Activated CD4-positive, alpha-beta T cell treated with anti-CD3 and anti-CD28 coated beads for 36 hours (primary cell): ENCODE results near the gene PASD1. TPM values are rescaled to one million over a fixed set of nuclear protein-coding genes. Genes with fewer than 3 reads are reported as not detected.
"Not testable (repeated sequence)": the region's sequence is repeated elsewhere in the genome, so short reads cannot be mapped to it uniquely, and the experiment has no call there.

Experiments used
- ATAC-seq: fragments of 200-7000 bp; cut with Tn5 transposase; one replicate; pipeline ENCODE4 v1.10.0; 2021; ENCODE audit warnings: mild to moderate bottlenecking, moderate library complexity
- CTCF ChIA-PET: fragments of 350-600 bp; sonication (Branson Sonifier 250); formaldehyde crosslinking; loops from one replicate; lab custom pipeline; 2021; ENCODE audit warnings: antibody characterized with exemption; lab: Charles Lee
- POLR2A ChIA-PET: fragments of 350-600 bp; sonication (Branson Sonifier 250); formaldehyde crosslinking; loops from one replicate; lab custom pipeline; 2021; ENCODE audit warnings: antibody characterized with exemption, inconsistent platforms; lab: Charles Lee
- DNase-seq: peaks from one replicate; pipeline ENCODE4 v3.0.0-alpha.2; 2020
- H3K27ac Mint-ChIP-seq: one replicate; pipeline ENCODE4 v1.8.0; 2021; ENCODE audit warnings: mixed read lengths
- H3K27me3 Mint-ChIP-seq: one replicate; pipeline ENCODE4 v1.8.0; 2021; ENCODE audit warnings: mixed read lengths
- H3K36me3 Mint-ChIP-seq: one replicate; pipeline ENCODE4 v1.8.0; 2021; ENCODE audit warnings: low read depth, mixed read lengths
- H3K4me1 Mint-ChIP-seq: one replicate; pipeline ENCODE4 v1.8.0; 2021; ENCODE audit warnings: mixed read lengths
- H3K4me3 Mint-ChIP-seq: one replicate; pipeline ENCODE4 v1.8.0; 2021; ENCODE audit warnings: mild to moderate bottlenecking, moderate library complexity, mixed read lengths
- H3K9me3 Mint-ChIP-seq: one replicate; pipeline ENCODE4 v1.8.0; 2021; ENCODE audit warnings: low read depth, mixed read lengths
- intact Hi-C, 2 experiments: fragments of 100-400 bp; cut with DNase I in 1 of 2; cut with micrococcal nuclease in 1 of 2; formaldehyde crosslinking; loops; one replicate each; pipeline versions ENCODE4 v1.14.2 to v1.15.1; 2022 to 2024; cut with DNase I, micrococcal nuclease
- total RNA-seq, 2 experiments: library from RNA; stranded (reverse); gene quantifications; one replicate each; pipeline ENCODE4 v1.2.3, GENCODE V29; 2021

PASD1 gene, protein sequence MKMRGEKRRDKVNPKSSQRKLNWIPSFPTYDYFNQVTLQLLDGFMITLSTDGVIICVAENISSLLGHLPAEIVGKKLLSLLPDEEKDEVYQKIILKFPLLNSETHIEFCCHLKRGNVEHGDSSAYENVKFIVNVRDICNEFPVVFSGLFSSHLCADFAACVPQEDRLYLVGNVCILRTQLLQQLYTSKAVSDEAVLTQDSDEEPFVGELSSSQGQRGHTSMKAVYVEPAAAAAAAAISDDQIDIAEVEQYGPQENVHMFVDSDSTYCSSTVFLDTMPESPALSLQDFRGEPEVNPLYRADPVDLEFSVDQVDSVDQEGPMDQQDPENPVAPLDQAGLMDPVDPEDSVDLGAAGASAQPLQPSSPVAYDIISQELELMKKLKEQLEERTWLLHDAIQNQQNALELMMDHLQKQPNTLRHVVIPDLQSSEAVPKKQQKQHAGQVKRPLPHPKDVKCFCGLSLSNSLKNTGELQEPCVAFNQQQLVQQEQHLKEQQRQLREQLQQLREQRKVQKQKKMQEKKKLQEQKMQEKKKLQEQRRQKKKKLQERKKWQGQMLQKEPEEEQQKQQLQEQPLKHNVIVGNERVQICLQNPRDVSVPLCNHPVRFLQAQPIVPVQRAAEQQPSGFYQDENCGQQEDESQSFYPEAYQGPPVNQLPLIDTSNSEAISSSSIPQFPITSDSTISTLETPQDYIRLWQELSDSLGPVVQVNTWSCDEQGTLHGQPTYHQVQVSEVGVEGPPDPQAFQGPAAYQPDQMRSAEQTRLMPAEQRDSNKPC
- not detected for total RNA-seq

- ATAC-seq = no peak
- Mint-ChIP-seq H3K36me3 (no peaks in the 10 kb centered on the region), H3K27ac (no peak within 1 kb of the TSS), H3K27me3 (no peaks in the 10 kb centered on the region), H3K4me3 (no peak within 1 kb of the TSS), H3K9me3 (no peaks in the 10 kb centered on the region), H3K4me1 (no peaks in the 10 kb centered on the region)
- intact Hi-C loops = no loop called here
- POLR2A ChIA-PET = no interaction called here
- DNase-seq = no peak
- CTCF ChIA-PET = no interaction called here
These were observed at the start of gene PASD1 for GRCh38 chrX:151563449-151563848. Gene PASD1, plus strand, starts transcription at chrX:151563675. Its CDS starts 37,879 bp downstream, at chrX:151601554.

- ATAC-seq (no peak), DNase-seq (no peak)
- H3K27me3 Mint-ChIP-seq = no peaks in the 10 kb centered on the region
- no peaks in the 10 kb centered on the region for H3K4me1 Mint-ChIP-seq
- intact Hi-C loops = no loop called here
- no peak overlapping the region for H3K4me3 Mint-ChIP-seq
- POLR2A ChIA-PET = no interaction called here
- no peak overlapping the region for H3K27ac Mint-ChIP-seq
- H3K36me3 Mint-ChIP-seq = no peaks in the 10 kb centered on the region
- CTCF ChIA-PET = no interaction called here
- H3K9me3 Mint-ChIP-seq = no peaks in the 10 kb centered on the region
These were observed 48.2 kb upstream of the PASD1 start for GRCh38 chrX:151515237-151515636.

GRCh38 chrX:151516538-151517187 lies 46.8 kb upstream of the PASD1 start:
- no peak overlapping the region for H3K27ac Mint-ChIP-seq
- ChIA-PET POLR2A (no interaction called here), CTCF (no interaction called here)
- H3K36me3 Mint-ChIP-seq = no peaks in the 10 kb centered on the region
- intact Hi-C loops = no loop called here
- ATAC-seq (no peak), DNase-seq (no peak)
- no peaks in the 10 kb centered on the region for H3K4me1 Mint-ChIP-seq
- H3K4me3 Mint-ChIP-seq = no peak overlapping the region
- H3K9me3 Mint-ChIP-seq = no peaks in the 10 kb centered on the region
- no peaks in the 10 kb centered on the region for H3K27me3 Mint-ChIP-seq

DNA sequence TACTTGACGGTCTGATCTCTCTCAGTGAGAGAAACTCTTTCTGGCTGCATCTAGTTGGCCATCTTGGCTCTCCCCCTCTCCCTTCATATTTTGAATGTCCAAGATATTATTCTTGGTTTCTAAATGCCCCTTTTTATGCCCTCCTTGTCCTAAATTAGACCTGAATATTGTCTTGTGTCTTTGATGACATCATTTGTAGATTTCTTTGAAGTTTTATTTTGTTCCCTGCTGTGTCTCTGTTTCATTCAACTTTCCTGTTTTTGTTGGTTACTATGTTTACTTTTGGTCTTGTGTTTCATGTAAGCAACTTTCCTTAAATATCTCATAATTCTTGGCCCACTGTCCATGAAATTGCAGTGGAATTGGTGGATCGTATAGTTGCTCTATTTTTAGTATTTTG lies 46.1 kb upstream of the PASD1 start:
- DNase-seq = no peak
- Mint-ChIP-seq H3K9me3 (no peaks in the 10 kb centered on the region), H3K4me1 (no peaks in the 10 kb centered on the region), H3K27me3 (no peaks in the 10 kb centered on the region), H3K36me3 (no peaks in the 10 kb centered on the region), H3K27ac (no peak overlapping the region), H3K4me3 (no peak overlapping the region)
- CTCF ChIA-PET = no interaction called here
- no peak for ATAC-seq
- POLR2A ChIA-PET = no interaction called here
- intact Hi-C loops = no loop called here

GRCh38 chrX:151523351-151523750 lies 40.1 kb upstream of the PASD1 start:
- H3K9me3 Mint-ChIP-seq = no peaks in the 10 kb centered on the region
- DNase-seq (no peak), ATAC-seq (no peak)
- intact Hi-C loops = no loop called here
- peaks cover 6% of the 10 kb centered on the region for H3K27me3 Mint-ChIP-seq
- H3K36me3 Mint-ChIP-seq = no peaks in the 10 kb centered on the region
- no peak overlapping the region for H3K27ac Mint-ChIP-seq
- H3K4me3 Mint-ChIP-seq = no peak overlapping the region
- CTCF ChIA-PET = no interaction called here
- POLR2A ChIA-PET = no interaction called here
- H3K4me1 Mint-ChIP-seq = no peaks in the 10 kb centered on the region

DNA sequence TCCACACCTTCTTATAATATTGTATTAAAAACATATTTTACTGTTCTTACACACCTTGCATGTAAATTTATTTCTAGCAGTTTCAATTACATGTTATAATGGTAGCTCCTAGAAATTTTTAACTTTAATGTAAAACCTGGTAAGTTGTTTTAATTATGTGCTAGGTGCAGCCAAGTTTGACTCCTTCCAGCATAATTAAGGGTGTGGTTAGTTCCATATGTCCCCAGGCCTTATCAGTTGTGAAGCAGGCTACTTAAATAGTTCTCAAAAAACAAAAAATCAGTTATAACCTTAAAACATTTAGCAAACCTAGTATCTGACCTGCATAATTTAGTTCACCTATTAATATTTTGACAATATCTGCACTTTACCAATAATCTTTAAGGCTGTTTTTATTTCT lies 26.9 kb upstream of the PASD1 start:
- Mint-ChIP-seq H3K4me3 (no peak overlapping the region), H3K27me3 (peaks cover 4% of the 10 kb centered on the region), H3K4me1 (no peaks in the 10 kb centered on the region), H3K27ac (no peak overlapping the region), H3K36me3 (no peaks in the 10 kb centered on the region), H3K9me3 (no peaks in the 10 kb centered on the region)
- ChIA-PET CTCF (no interaction called here), POLR2A (no interaction called here)
- DNase-seq = no peak
- no peak for ATAC-seq
- intact Hi-C loops = no loop called here

DNA sequence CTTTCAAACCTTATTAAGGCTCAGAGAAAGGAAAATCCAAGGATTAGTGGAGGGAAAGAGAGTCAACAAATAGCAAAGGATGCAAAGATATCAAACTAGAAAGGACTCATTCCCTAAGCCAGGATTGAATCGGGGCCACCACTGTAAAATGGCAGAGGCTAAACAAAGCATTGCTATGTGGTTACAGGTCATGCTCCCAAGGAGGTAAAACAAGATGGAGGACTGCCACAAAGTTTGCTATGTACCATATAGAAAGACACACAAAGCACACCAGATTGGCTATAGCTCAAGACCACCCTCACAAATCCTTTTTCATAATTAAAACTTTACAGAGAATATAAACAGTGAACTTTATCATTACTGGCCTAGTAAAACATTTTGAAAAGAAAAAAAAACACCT lies 25.9 kb upstream of the PASD1 start:
- H3K4me1 Mint-ChIP-seq = no peaks in the 10 kb centered on the region
- no peak overlapping the region for H3K4me3 Mint-ChIP-seq
- ATAC-seq (no peak), DNase-seq (no peak)
- H3K27me3 Mint-ChIP-seq = peaks cover 4% of the 10 kb centered on the region
- H3K9me3 Mint-ChIP-seq = no peaks in the 10 kb centered on the region
- no peaks in the 10 kb centered on the region for H3K36me3 Mint-ChIP-seq
- H3K27ac Mint-ChIP-seq = no peak overlapping the region
- ChIA-PET CTCF (no interaction called here), POLR2A (no interaction called here)
- intact Hi-C loops = no loop called here

DNA sequence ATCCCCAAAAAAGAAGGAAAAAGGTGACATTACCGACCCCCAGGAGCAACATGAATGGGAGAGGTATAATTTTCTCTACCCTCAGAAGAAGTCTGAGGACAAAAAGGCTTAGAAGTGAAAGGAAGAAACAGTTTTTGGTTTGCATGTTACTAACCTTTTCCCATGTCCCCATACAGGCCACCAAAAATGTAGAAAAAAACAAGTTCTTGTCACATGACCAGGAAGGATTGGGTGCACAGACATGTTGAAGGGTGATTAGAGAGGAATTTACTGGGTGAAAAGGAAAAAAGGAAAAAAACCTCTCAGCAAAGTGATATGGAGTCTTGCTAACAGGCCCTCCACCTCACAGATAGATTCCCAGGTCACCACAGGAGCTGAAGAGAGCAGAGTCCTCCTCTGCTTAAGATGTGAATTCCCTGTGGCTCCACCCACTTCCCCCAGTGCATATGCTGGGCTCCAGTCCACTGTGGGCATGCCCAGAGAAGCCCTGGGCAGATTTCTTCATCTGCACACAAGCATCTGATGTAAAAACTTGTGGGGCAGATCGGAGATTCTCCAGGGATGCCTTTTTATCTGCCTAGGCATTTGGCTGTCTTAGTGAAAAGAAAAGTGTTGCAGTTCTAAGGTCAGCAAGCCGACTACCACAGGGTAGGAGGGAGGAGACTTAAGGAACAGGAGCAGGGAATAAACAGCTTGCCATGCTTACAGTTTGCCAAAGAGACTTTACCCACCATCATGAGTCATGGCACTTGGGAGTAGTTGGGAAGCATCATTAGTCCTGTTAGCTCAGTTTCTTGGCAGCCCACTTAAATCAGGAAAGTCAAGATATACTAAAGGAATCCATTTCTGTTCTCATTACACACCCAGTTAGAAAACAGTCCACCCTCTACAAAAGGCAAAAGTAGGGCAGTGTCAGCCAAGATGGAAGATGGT lies 25.0 kb upstream of the PASD1 start:
- H3K4me1 Mint-ChIP-seq = no peaks in the 10 kb centered on the region
- ATAC-seq (no peak), DNase-seq (no peak)
- H3K27ac Mint-ChIP-seq = no peak overlapping the region
- POLR2A ChIA-PET = no interaction called here
- no peaks in the 10 kb centered on the region for H3K36me3 Mint-ChIP-seq
- no peaks in the 10 kb centered on the region for H3K27me3 Mint-ChIP-seq
- CTCF ChIA-PET = no interaction called here
- intact Hi-C loops = no loop called here
- no peak overlapping the region for H3K4me3 Mint-ChIP-seq
- H3K9me3 Mint-ChIP-seq = no peaks in the 10 kb centered on the region

GRCh38 chrX:151543706-151544105 lies 19.8 kb upstream of the PASD1 start:
- ATAC-seq (no peak), DNase-seq (no peak)
- no peaks in the 10 kb centered on the region for H3K4me1 Mint-ChIP-seq
- ChIA-PET CTCF (no interaction called here), POLR2A (no interaction called here)
- no peak overlapping the region for H3K4me3 Mint-ChIP-seq
- no peak overlapping the region for H3K27ac Mint-ChIP-seq
- no peaks in the 10 kb centered on the region for H3K9me3 Mint-ChIP-seq
- H3K27me3 Mint-ChIP-seq = no peaks in the 10 kb centered on the region
- H3K36me3 Mint-ChIP-seq = no peaks in the 10 kb centered on the region
- intact Hi-C loops = no loop called here

GRCh38 chrX:151546226-151546625 lies 17.2 kb upstream of the PASD1 start:
- H3K27ac Mint-ChIP-seq, POLR2A ChIA-PET, CTCF ChIA-PET, H3K27me3 Mint-ChIP-seq, H3K9me3 Mint-ChIP-seq, intact Hi-C loops, H3K4me3 Mint-ChIP-seq, H3K36me3 Mint-ChIP-seq, H3K4me1 Mint-ChIP-seq, ATAC-seq, DNase-seq: not testable (repeated sequence)

DNA sequence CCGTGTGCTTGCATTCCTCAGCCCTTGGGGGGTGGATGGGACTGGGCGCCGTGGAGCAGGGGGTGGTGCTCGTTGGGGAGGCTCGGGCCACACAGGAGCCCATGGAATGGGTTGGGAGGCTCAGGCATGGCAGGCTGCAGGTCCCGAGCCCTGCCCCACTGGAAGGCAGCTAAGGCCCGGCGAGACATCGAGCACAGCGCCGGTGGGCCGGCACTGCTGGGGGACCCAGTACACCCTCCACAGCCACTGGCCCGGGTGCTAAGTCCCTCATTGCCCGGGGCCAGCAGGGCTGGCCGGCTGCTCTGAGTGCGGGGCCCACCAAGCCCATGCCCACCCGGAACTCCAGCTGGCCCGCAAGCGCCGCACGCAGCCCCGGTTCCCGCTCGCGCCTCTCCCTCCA lies 12.3 kb upstream of the PASD1 start:
- H3K4me3 Mint-ChIP-seq, H3K36me3 Mint-ChIP-seq, H3K27ac Mint-ChIP-seq, CTCF ChIA-PET, POLR2A ChIA-PET, H3K9me3 Mint-ChIP-seq, H3K27me3 Mint-ChIP-seq, H3K4me1 Mint-ChIP-seq, intact Hi-C loops, DNase-seq, ATAC-seq: not testable (repeated sequence)
